Liver (tissue), 3 donors: ENCODE data around the gene RMI1.

ENCODE experiments used
- FOXA1 ChIP-seq: IDR thresholded peaks from 2 replicates; pipeline ENCODE4 v1.6.1; 2016; ENCODE audit warnings: antibody characterized with exemption
- JUND ChIP-seq, 2 donors: IDR thresholded peaks; 2 replicates each; pipeline ENCODE4 v1.6.1; 2016; ENCODE audit warnings: antibody characterized with exemption in 2 of 2
- TF ChIP-seq, protein P1 (sequence below): fragments of 150-350 bp; IDR thresholded peaks from 2 replicates; pipeline ENCODE4 v1.5.1; 2017; ENCODE audit warnings: improper control_type of control experiment, low read depth, low read length; ENCODE audit not compliant: missing input control
- donor health status: healthy.
- donor health status: healthy.

DNA sequence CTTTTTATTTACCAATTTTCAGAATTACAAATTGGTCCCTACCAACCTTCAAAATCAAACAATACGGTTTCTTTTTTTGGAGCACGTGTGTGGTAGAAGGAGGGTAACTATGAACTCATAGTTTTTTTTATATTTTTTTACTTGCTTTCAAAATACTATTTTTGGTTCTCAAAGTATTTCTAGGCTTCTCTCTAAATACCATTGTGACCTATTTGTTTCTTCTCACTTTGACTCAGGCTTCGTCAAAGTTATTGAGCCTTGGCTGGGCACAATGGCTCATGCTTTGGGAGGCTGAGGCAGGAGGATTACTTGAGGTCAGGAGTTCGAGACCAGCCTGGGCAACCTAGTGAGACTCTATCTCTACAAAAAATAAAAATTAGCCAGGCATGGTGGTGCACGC, 47.8 kb upstream of the RMI1 start:
- TF ChIP-seq FOXA1 = no peak
- TF ChIP-seq, protein P1, sequence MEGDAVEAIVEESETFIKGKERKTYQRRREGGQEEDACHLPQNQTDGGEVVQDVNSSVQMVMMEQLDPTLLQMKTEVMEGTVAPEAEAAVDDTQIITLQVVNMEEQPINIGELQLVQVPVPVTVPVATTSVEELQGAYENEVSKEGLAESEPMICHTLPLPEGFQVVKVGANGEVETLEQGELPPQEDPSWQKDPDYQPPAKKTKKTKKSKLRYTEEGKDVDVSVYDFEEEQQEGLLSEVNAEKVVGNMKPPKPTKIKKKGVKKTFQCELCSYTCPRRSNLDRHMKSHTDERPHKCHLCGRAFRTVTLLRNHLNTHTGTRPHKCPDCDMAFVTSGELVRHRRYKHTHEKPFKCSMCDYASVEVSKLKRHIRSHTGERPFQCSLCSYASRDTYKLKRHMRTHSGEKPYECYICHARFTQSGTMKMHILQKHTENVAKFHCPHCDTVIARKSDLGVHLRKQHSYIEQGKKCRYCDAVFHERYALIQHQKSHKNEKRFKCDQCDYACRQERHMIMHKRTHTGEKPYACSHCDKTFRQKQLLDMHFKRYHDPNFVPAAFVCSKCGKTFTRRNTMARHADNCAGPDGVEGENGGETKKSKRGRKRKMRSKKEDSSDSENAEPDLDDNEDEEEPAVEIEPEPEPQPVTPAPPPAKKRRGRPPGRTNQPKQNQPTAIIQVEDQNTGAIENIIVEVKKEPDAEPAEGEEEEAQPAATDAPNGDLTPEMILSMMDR = no peak
- no peak for TF ChIP-seq JUND (IDR thresholded peaks at IDR 0.05)
